ENCODE data around the gene SLC39A11.

The SLC39A11 gene

DNA sequence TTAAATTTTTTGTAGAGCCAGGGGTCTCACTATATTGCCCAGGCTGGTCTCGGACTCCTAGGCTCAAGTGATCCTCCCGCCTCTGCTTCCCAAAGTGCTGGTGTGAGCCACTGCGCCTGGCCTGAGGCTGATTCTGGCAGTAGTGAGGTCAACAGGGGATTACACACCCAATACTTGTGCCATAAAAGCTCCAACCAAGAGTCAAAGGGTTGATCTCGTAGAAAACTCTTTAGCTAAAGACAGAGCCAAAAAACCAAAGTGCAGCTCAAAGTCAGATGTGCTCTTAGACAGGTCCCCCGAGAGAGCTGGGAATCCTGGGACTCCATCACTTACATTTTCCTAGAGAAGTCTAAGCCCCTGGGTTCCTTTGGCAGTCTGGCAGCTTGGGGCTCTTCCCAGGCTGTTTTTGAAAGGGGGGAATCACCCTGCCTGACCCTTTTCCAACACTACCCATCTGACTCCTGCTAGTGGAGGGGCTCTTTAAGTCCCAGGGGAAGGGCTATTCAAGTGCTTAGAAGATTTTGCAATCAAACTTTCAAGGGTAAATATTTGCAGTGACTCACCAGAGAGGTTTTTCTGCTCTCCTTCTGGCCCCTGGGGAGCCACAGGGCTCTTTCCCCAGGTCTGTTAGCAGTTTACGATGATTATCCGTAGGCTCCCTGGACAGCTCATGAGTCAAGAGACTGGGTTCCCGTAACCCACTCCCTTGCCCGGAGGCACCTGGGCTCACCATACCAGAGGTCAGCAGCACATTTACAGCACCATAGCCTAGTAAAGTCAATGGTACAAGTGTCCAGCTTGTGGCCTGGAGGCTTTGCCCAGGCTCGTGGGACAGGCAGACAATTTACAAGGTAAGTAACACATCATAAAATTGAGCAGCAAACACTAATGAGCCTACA lies 408.7 kb downstream of the SLC39A11 start:
- DNase-seq (ENCODE audit: low spot score), result peak; percentile 83

- DNase-seq (ENCODE audit: low spot score), result no peak
Observed at GRCh38 chr17:72682605-72683004, 409.9 kb downstream of the SLC39A11 start.

GRCh38 chr17:72681844-72682243 lies 410.6 kb downstream of the SLC39A11 start:
- no peak for DNase-seq (ENCODE audit: low spot score)

DNA sequence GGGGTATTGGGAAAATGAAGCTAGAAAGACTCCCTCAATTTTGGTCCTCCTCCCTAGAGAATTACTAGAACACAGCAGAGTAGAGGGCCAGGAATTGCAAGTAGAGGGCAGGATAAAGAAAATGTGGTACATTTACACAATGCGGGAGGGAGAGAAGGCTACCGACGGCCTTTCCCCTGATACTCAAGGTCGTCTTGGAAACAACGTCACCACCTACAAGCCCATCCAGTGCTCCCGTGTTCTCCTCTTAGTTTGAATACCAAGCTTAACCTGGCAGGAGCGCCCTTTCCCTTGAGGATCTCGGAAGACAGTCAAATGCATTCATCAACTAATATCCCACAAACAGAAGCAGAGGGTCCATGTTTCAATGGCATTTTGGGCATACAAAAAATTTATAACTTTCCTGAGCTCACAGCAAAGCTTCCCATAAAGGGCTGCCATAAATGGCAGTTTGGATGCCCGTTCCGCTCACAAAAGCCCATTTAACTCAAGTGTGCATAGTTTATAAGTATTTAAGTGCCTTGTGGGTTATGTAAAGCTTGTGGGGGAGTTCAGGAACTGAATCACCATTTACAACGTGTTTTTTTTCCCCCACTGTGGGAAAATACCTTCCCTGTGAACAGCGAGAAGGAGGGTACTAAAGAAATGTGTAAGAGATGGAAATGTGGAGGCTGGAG lies 414.6 kb downstream of the SLC39A11 start:
- peak; percentile 85 for DNase-seq (ENCODE audit: low spot score)

GRCh38 chr17:72677108-72677507 lies 415.4 kb downstream of the SLC39A11 start:
- DNase-seq (ENCODE audit: low spot score), result no peak

GRCh38 chr17:72672729-72673128 lies 419.8 kb downstream of the SLC39A11 start:
- DNase-seq (ENCODE audit: low spot score), result no peak

- DNase-seq (ENCODE audit: low spot score), result no peak
Observed at GRCh38 chr17:72671016-72671415, 421.5 kb downstream of the SLC39A11 start.

DNA sequence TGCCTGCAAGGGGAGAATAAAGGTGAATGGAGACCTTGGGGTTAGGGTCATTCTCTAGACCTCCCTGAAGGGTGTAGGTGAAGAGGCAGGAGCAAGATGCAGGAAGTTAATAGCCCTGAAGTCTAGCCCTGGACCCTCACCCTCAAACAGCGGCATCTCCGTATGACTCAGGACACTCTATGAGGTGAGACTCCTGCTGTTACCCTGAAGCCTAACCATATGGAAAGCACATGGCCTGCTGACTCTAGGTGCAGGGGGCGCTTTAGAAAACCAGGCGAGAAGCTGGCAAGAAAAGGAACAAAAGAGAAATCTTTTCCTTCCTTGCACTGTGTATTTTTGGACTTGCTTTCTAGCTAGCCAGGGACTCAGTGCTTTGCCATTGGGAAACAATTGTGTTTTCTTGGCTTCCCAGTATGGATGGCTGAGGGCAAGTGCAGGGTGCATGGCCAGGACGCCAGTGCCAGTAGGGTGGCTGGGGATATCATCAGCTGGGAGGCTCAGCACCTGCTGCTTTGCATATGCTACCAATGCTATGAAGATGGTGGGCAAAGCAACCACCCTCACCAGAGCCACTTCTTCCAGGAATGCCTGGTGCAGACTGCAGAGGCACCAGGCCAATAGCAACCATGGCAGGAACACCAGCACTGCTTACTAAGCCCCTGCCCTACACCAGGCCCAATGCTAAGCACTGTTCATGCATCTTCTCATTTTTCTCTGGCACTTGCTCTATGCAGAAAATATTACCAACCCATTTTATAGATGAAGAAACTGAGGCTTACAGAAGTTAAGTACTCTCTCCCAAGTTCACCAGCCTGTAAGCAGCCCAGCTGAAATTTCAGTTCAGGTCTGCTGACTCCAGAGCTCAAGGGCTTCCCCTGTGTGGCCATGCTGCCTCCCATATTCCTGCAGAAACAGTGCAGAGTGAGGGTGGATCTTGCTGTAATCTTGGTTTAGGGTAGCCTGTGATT lies 425.1 kb downstream of the SLC39A11 start:
- DNase-seq (ENCODE audit: low spot score), result no peak

DNA sequence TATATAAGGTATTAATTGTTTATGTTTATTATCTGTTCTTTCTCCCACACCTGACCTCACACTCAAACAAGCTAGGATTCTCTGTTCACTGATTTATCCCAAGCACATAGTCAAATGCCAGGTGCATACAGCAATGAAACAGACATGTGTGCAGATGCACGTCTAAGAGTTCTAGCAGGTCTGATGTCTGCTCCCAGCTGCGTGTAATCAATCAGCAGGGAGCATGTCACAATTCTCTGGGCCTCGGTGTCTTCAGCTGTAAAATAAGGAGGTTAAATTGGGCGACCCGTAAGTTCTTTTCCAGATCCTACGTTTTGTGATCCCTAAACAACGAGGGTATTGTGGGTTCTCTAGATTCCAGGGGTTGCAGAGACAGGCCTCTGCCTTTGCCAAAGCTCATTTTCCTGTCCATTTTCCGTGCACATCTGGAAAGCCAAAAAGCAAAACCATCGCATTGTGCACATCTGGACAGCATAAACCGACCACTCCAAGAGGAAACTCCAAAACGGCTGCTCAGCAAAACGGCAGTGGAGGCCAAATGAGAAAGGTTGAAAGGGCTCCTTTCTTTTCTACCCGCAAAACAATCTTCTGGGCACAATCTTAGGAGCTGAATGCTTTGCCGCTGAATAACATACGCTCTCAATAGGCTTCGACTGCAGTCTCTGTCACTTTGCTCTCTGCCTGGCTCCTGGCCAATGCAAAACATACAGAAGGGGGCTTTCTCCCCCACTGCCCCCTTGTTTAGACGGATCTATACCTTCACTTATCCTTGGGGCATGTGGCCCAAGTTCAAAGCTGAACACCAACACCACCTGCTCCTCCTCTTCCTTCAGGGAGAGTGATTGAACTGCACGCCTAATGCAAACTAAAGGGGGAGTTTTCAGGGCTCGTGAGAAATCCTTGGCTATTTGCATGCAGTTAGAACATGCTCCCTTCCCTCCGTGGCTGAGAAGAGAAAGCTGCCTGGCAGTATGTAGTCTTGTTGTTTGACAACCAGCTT lies 426.3 kb downstream of the SLC39A11 start:
- no peak for DNase-seq (ENCODE audit: low spot score)

DNA sequence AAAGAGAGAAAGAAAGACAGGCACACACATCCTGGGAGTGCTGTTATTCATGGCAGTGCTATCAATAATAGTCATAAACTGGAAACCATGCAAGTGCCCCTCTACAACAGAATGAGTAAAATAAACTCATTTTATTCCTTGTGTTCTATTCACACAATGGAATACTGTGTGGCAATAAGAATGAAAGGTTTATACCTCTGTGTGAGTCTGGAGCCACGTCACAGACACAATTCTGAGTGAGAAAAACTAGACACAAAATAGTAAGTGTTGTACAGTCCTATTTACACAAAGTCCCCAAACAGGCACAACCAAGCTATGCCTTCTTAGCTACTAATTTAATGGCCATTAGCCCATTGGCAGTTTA lies 429.7 kb downstream of the SLC39A11 start:
- DNase-seq (ENCODE audit: low spot score), result no peak

DNA sequence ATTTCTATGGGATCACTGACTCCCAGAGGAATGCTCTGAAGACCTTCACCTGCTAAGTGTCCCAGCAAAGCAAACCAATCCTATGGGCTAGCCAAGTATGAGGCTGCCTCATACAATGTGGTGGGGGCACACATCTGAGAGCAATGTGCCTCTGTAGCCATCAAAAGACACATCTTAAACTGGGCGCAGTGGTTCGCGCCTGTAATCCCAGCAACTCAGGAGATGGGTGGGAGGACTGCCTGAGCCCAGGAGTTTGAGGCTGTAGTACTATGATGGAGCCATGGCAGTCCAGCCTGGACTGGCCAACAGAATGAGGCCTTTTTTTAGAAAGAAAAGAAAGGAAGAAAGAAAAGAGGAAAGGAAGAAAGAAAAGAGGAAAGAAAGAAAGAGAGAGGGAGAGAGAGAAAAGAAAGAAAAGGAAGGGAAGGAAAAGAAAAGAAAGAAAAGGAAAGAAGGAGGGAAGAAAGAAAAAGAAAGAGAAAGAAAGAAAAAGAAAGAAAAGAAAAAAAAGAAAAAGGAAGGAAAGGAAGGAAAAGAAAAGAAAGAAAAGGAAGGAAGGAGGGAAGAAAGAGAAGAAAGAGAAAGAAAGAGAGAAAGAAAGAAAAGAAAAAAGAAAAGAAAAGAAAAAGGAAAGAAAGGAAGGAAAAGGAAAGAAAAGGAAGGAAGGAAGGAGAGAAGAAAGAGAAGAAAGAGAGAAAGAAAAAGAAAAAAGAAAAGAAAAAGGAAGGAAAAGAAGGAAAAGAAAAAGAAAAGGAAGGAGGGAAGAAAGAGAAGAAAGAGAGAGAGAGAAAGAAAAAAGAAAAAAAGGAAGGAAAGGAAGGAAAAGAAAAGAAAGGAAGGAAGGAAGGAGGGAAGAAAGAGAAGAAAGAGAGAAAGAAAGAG lies 430.3 kb downstream of the SLC39A11 start:
- no peak for DNase-seq (ENCODE audit: low spot score)

GRCh38 chr17:72661116-72661944 lies 431.2 kb downstream of the SLC39A11 start:
- DNase-seq (ENCODE audit: low spot score), result peak; percentile 78

DNA sequence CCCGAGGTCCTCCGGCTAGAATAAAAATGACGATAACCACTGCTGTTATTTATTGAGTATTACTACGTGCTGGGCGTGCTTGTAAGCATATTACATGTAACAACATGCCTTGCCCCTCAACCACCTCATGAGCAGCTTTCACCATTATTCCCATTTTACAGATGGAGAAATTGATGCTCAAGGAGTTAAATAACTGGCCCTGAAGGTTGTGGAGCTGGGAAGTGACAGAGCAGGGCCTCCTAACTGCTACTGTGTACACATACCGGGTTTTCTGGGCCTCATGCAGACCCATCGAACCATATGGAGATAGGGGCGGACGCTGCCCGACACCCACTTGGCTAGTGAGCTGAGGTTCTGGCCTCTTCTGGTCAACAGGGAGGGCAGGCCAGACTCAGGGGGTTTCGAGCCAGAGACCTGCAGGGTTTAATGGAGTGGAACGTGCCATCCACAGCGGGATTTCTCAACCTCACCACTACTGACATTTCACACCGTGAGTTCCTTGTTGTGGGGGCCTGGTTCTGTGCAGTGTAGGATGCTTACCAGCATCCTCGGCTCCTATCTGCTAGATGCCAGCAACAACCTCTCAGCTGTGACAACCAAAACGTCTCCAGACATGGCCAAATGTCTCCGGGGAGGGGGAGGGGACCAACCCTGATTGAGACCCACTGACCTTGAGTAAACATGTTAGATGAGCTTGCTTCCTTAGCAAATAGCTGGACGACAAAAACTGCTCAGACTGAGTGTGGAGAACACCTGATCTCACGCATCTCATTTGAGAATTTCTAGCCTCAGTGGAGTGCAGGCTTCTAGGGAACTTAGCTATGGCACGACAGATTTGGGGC lies 432.0 kb downstream of the SLC39A11 start:
- DNase-seq (ENCODE audit: low spot score), result no peak

- no peak for DNase-seq (ENCODE audit: low spot score)
Observed at GRCh38 chr17:72659811-72660210, 432.7 kb downstream of the SLC39A11 start.

DNA sequence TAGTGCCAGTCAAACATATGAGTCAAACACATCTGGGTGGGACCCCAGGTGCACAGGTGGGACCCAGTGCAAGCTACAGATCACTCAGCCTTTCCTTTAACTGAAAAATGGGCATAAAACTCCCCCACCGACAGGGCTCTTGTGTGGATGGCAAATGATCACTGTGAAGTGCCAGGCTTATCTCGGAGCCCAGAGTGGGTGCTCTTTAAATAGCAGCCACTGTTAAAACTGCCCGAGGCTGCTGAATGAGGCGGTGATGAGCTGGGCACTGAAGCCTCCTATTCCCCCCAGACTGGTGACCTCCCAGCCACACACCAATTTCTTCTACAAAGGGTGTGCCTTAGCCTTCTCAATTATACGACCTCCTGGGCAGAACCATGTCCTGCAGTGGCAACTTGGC lies 433.8 kb downstream of the SLC39A11 start:
- peak; percentile 45 for DNase-seq (ENCODE audit: low spot score)

- DNase-seq (ENCODE audit: low spot score), result peak; percentile 57
Observed at GRCh38 chr17:72657467-72658317, 434.8 kb downstream of the SLC39A11 start.

DNA sequence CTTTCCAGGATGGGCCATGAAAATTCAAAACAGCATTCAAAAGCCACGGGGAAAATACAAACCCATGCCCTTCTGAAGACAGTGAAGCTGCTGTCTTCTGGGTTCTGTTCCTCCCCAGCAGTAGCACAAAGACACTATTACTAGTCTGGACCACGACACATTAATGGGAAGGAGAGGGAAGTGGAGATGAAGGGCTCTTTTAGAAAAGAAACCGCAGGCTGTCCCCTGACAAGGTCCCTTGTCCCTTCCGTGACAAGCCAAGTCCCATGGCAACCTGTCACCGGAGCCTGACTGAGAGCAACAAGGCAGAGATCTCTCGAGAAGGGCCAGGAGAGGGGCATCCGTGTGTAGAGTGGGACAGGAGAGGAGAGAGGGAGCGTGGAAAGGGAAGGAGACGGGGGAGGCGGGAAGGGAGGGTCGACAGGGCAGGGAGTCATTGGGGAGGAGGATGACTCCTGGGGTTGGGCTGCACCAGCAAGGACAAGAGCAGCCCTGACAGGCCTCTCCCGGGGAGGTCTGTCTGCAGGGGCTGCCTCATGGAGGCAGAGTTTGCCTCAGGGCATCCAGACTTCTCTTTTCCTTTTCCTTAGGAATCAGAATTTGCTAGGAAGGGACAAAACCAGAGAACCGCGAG lies 436.2 kb downstream of the SLC39A11 start:
- peak; percentile 91 for DNase-seq (ENCODE audit: low spot score)
